HG03378 (cell line): ENCODE measurements around the gene TFIP11.
A peak's percentile ranks its signal among the peaks of the same experiment; 100 is the strongest.

Experiments
- ATAC-seq: cut with Tn5 transposase; IDR thresholded peaks from one replicate; pipeline ENCODE4 v1.9.1; 2021; ENCODE audit warnings: mild to moderate bottlenecking, moderate library complexity; ENCODE audit not compliant: unreplicated experiment

Gene TFIP11

GRCh38 chr22:26512149-26512793 is at the start of gene TFIP11:
TFIP11 (minus strand) TSS chr22:26512473; CDS start chr22:26510272, 2,201 bp downstream.
- ATAC-seq: peak; percentile 83

DNA sequence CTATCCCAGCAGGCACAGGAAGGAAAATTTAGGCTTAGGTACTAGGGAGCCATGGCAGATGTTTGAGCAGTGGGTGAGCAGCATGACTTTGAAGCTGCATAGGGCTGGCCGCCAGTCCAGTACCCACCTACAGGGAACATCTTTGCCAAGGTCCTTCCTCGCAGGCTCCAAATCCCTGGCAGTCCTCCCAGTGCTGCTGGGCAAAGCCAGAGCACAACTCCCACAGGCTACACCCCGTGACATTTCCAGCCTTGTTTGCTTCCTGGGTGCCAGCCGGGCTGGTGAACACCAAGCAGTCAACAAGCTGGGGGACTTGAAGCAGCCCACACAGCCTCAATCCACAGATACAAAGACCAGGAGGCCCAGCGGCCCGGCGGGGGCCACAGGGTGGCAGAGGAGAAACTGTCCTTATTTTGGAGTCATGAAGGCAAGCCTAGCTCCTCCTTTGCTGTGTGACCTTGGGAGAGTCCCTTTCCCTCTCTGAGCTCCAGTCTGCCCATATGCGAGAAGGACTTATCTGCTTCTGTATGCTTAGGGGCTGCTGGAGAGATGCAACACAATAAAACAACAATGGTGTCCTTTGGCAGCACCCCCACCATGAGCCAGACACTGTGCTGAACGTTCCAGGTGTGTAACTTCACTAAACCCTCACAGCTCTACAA is 49.6 kb upstream of the TFIP11 start:
- ATAC-seq: no peak

- no peak for ATAC-seq
Measured at GRCh38 chr22:26559961-26560575, 47.8 kb upstream of the TFIP11 start.

GRCh38 chr22:26558248-26558895 is 46.1 kb upstream of the TFIP11 start:
- ATAC-seq: no peak

DNA sequence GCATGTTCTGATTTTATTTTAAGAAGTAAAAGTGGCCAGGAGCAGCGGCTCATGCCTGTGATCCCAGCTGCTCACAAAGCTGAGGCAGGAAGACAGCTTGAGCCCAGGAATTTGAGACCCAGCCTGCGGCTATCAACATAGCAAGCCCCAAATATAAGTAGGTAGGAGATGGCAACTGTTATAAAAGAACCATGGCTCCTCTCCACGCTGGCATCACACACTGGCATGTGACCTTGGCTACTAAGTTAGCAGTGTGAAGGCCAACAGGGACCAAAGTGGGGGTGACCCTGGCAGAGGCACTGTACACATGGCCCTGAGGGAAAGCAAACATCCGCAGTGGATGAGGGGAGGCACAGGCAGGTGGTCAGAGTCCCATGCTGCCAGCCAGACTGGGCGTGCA is 44.6 kb upstream of the TFIP11 start:
- ATAC-seq: no peak

- ATAC-seq: no peak
Measured at GRCh38 chr22:26555478-26555877, 43.2 kb upstream of the TFIP11 start.

- ATAC-seq: no peak
Measured at GRCh38 chr22:26554956-26555355, 42.7 kb upstream of the TFIP11 start.

DNA sequence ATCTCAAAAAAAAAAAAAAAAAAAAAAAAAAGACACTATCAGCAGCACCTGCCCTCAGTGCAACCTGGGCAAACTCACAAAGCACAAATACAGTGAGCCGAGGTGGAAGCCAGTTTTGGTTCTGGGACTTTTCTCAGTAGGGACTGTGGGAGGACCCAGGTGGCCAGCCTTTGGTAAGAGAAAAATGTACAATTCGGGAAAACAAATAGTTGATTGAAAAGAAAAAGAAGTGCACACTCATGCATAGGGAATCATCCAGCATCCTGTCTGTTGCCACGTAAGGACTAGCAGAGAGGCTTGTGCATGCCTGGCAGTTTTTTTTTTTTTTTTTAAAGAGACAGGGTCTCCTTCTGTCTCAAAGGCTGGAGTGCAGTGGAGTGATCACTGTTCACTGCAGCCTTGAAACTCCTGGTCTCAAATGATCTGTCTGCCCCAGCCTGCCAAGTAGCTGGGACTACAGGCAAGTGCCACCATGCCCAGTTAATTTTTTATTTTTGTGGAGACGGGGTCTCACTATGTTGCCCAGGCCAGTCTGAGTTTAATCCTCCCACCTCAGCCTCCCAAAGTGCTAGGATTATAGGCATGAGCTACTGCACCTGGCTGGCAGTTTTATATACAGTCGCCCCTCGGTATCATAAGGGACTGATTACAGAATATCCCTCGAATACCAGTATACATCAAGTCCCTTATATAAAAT is 40.9 kb upstream of the TFIP11 start:
- ATAC-seq: no peak

DNA sequence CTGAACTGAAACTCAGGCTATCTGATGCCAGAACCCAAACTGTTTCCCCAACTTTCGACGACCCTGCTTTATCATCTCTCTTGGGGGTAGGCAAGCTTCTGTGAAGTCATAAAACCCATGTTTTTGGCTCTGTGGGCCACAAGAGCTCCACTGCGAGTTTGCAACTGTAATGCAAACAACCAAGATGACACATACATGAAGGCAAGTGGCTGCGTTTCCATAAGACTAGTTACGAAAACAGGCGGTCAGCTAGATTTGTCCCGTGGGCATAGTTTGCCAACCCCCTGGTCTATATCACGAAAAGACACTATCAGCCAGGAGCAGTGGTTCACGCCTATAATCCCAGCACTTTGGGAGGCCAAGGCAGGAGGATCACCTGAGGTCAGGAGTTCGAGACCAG is 40.2 kb upstream of the TFIP11 start:
- ATAC-seq: no peak

DNA sequence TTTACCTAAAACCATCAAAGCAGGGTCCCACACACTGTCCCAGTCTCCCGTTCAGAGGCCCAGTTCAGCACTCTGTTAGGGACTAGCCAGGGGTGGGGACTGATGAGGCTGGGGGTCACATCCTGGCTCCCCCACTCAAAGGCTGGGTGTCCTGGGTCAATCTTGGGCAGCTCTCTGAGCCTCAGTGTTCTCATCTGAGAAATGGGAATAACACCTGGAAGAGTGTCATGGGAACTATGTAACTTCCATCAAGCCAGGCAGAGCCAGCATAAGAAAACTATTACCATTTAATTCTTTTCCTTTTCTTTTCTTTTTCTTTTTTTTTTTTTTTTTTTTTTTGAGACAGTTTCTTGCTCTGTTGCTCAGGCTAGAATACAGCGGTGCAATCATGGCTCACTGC is 39.3 kb upstream of the TFIP11 start:
- ATAC-seq: no peak

- no peak for ATAC-seq
Measured at GRCh38 chr22:26550498-26551033, 38.3 kb upstream of the TFIP11 start.

DNA sequence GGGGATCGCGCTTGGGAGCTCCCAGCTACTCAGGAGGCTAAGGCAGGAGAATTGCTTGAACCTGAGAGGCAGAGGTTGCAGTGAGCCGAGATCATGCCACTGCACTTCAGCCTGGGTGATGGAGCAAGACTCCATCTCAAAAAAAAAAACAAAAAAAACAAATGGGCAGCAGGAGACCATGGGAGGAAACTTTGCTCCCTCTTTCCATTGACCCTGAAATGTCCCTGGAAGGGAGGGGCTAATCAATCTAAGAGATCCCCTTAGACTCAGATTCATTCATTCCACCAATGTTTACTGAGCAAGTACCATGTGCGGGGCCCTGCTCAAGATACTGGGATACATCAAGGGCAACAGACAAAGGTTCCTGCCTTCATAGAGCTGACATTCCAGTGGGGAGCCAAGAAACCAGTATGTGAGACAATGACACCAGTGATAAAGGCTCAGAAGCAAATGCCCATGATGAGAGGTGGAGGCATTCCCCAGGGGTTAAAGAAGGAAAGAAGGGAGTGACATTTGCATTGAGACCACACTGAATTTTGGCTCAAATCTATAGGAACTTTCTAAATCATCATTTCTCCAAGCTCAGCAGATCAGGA is 37.7 kb upstream of the TFIP11 start:
- no peak for ATAC-seq

- no peak for ATAC-seq
Measured at GRCh38 chr22:26548984-26549383, 36.7 kb upstream of the TFIP11 start.

DNA sequence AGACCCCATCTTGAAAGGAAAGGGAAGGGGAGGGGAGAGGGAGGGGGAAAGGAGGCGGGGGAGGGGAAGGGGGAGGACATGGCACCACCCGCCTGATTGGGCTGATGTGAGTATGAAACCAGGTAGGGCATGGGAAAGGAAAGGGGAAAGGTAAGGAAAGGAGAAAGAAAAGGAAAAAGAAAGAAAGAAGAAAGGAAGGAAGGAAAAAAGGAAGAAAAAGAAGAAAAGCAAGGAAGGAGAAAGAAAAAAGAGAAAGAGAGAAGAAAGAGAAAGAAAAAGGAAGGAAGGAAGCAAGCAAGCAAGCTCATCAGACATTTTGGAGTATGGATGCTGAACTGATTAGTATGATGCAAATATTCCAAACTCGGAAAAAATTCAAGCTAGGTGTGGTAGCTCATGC is 36.0 kb upstream of the TFIP11 start:
- ATAC-seq: no peak

DNA sequence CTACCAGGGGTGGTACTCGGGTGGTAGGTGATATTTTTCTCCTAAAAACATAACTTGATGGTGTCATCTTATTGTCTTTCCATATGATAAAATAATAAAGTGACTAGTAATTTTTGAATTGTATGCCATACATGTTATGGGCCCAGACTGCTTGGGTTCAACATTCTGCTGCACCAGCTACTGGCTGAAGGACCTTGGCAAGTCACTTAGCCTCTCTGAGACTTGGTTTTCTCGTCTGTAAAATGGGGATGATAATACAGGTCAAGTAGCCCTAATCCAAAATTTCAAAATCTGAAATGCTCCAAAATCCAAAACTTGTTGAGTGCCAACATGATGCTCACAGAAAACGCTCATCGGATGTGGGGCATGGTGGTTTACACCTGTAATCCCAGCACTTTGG is 35.6 kb upstream of the TFIP11 start:
- ATAC-seq: no peak

DNA sequence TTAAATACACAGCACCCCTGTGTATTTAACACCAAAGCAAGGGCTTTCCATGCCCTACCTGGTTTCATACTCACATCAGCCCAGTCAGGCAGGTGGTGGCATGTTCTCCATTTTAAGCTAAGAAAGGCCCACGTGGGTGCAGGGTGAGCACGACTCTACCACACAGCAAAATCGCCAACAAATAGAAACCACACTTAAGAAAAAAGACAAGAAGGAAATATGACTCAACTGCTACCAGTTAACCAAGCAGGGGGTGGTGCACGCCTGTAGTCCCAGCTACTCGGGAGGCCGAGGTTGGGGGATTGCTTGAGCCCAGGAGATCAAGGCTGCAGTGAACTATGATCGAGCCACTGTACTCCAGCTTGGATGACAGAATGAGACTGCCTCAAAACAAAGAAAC is 35.2 kb upstream of the TFIP11 start:
- ATAC-seq: no peak

DNA sequence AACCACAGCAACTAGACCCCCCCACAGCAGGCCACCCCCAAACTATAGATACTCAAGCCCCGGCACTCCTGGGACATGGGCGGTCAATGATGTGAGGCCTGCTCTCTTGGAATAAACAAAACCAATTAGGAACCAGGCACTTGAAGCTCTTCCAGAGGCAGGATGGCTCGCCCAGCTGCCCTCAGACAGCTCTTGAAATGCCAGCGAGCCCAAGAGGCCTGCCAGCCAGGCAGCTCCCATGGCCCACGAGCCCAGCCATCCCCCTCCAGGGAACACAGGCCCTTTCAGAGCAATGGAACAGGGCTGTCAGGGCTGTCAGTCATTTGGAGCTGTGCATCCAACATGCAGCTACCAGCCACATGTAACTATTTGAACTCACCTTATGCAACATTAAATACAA is 34.0 kb upstream of the TFIP11 start:
- ATAC-seq: no peak

- ATAC-seq: no peak
Measured at GRCh38 chr22:26545827-26546226, 33.6 kb upstream of the TFIP11 start.

DNA sequence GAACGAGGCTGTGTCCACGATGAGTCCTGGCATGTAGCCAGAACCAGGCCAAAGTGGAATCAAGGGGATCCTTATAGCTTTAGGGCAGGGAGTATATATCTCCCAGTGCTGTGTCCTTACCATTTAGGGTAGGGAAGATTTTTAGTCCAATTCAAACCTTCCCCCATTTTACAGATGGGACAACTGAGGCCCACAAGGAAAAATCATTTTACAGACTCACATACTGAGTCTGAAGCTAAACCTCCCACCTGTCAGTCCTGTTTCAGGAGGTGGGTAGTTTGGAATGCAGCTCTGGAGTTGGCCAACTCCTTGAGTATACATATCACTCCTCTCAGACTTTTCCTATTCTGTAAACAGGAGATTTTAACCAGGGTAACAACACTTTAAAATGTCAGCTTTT is 33.1 kb upstream of the TFIP11 start:
- no peak for ATAC-seq

- no peak for ATAC-seq
Measured at GRCh38 chr22:26544489-26544888, 32.2 kb upstream of the TFIP11 start.

- ATAC-seq: no peak
Measured at GRCh38 chr22:26542831-26543230, 30.6 kb upstream of the TFIP11 start.
